ENCODE data around the gene ZNF319. TPM values are rescaled to one million over a fixed set of nuclear protein-coding genes. Genes with fewer than 3 reads are reported as not detected.

The ZNF319 gene
- 4.3 and 10.0 TPM in 2 replicates for total RNA-seq (2014; rRNA removed; shearing (Covaris generic))
- 1.4 and 1.7 TPM in 2 replicates for polyA plus RNA-seq (2016; fragmentation: Nextera tagmentation; extraction: Ambion mirVana)
- long read RNA-seq, partial matches to known transcripts: 0 of 2 reads
- long read RNA-seq, other reads (novel, unspliced or antisense): 2 of 2 reads

GRCh38 chr16:57999971-58000705 lies at the start of gene ZNF319:
Gene ZNF319 (minus strand): TSS chr16:58000672. CDS start chr16:57998265, 2,407 bp downstream.
- Histone ChIP-seq H3K4me3 (peak within 1 kb of the TSS; percentile 95), H3K36me3 (ENCODE audit: insufficient read depth) (peaks cover 7% of the 10 kb centered on the region), H3K27ac (ENCODE audit: low read depth) (peak within 1 kb of the TSS; percentile 74; the same call in 1 of the 2 replicates), H3K79me2 (replicated peaks; ENCODE audit: insufficient read depth) (0 out of 2 replicates have a peak, but pooled peaks cover 6% of the 10 kb centered on the region), H3F3A (replicated peaks; ENCODE audit: low read depth) (peaks cover 7% of the 10 kb centered on the region), H3K9me2 (ENCODE audit: insufficient read depth) (no peaks in the 10 kb centered on the region), H3K4me1 (ENCODE audit: insufficient read depth) (peaks cover 8% of the 10 kb centered on the region), H4K20me1 (replicated peaks; ENCODE audit: insufficient read depth) (peaks cover 3% of the 10 kb centered on the region; the same call in 1 of the 2 replicates), H2AFZ (peak within 1 kb of the TSS; percentile 99), H3K27me3 (ENCODE audit: insufficient read depth) (no peaks in the 10 kb centered on the region), H3K4me2 (peak within 1 kb of the TSS; percentile 98)
- Mint-ChIP-seq H3K9me3 (no peaks in the 10 kb centered on the region; the same call in 2 of the 3 replicates), H3K36me3 (ENCODE audit: low read depth) (peaks cover 36% of the 10 kb centered on the region), H3K27me3 (ENCODE audit: insufficient read depth, low read depth, poor library complexity) (peaks cover 14% of the 10 kb centered on the region), H3K4me1 (peaks cover 22% of the 10 kb centered on the region), H3K4me3 (peak within 1 kb of the TSS; percentile 90), H3K27ac (peak within 1 kb of the TSS; percentile 59; the same call in 1 of the 2 replicates)
- DNase-seq (ENCODE audit: low spot score): peak; percentile 44
- peak; percentile 7 for ATAC-seq
- TF ChIP-seq EZH2phosphoT487 (IDR thresholded peaks at IDR 0.05; ENCODE audit: unreplicated experiment): no peak
- TF ChIP-seq POLR2AphosphoS5 (IDR thresholded peaks at IDR 0.05; ENCODE audit: low read depth): peak; percentile 48; the same call in 1 of the 2 replicates
- no peak for TF ChIP-seq CREB1 (CRISPR knock-in tag; IDR thresholded peaks at IDR 0.05; ENCODE audit: low read depth)

DNA sequence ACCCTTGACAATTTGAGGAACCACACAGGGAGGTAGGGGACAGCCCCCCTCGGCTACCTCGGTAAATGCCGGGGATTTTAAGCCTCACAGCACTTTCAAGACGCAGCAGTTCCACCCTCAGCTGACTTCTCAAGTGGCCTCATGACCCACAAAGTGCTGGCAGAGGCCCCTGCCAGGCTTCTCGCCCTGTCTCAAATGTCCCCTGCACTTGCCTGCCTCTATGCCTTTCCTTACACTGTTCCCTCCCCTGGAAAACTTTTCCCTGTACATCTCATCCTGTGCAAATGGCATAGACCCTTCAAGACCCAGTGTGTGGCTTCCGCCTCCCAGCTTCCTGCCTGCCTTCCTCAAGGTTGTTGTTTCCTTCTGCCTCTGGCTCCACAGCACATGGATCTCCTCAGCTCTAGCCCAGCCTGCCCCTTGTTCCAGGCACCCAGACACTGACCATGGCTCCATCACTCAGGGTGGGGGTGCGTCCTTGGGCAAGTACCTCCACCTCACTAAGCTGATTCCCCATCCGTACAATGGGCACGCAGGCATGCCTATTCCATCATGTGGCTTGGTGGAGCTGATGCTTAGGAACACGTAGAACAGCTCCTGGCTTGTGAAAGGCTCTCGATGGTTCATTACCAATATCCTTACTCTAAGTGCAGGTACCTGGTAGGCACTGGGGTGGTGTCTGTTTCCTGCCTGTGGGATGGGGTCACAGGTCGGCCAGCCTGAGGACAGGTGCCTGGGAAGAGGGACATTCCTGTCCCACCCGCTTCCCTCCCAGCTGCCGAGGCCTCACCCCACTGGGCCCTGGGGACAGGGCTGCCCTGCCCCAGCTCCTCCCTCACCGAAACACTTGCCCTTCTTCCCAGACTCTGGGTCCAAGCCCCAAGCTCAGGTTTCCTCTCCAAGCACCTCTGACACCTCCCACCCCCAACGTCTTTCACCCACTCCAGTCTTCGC lies 49.0 kb upstream of the ZNF319 start:
- H3K9me3 Mint-ChIP-seq: peaks cover 9% of the 10 kb centered on the region; the same call in 2 of the 3 replicates
- Histone ChIP-seq H3K4me3 (no peak overlapping the region), H4K20me1 (replicated peaks; ENCODE audit: insufficient read depth) (no peaks in the 10 kb centered on the region), H3K9me2 (ENCODE audit: insufficient read depth) (no peaks in the 10 kb centered on the region), H3F3A (replicated peaks; ENCODE audit: low read depth) (0 out of 2 replicates have a peak, but pooled peaks cover 2% of the 10 kb centered on the region), H3K36me3 (ENCODE audit: insufficient read depth) (no peaks in the 10 kb centered on the region), H3K27ac (ENCODE audit: low read depth) (no peak overlapping the region), H3K4me2 (no peak overlapping the region), H3K79me2 (replicated peaks; ENCODE audit: insufficient read depth) (no peaks in the 10 kb centered on the region), H3K27me3 (ENCODE audit: insufficient read depth) (no peaks in the 10 kb centered on the region), H3K4me1 (ENCODE audit: insufficient read depth) (peaks cover 15% of the 10 kb centered on the region), H2AFZ (no peak overlapping the region)
- no peak overlapping the region for H3K4me3 Mint-ChIP-seq
- no peak overlapping the region for H3K27ac Mint-ChIP-seq
- 0 out of 3 replicates have a peak, but pooled peaks cover 3% of the 10 kb centered on the region for H3K36me3 Mint-ChIP-seq (ENCODE audit: low read depth)
- H3K4me1 Mint-ChIP-seq: peaks cover 16% of the 10 kb centered on the region
- peaks cover 13% of the 10 kb centered on the region for H3K27me3 Mint-ChIP-seq (ENCODE audit: insufficient read depth, low read depth, poor library complexity)
- ATAC-seq (no peak), DNase-seq (ENCODE audit: low spot score) (no peak)
- no peak for TF ChIP-seq POLR2AphosphoS5 (IDR thresholded peaks at IDR 0.05; ENCODE audit: low read depth)

GRCh38 chr16:58048494-58049231 lies 48.2 kb upstream of the ZNF319 start:
- Histone ChIP-seq H3K79me2 (replicated peaks; ENCODE audit: insufficient read depth) (no peaks in the 10 kb centered on the region), H3K9me2 (ENCODE audit: insufficient read depth) (no peaks in the 10 kb centered on the region), H3F3A (replicated peaks; ENCODE audit: low read depth) (0 out of 2 replicates have a peak, but pooled peaks cover 2% of the 10 kb centered on the region), H3K27me3 (ENCODE audit: insufficient read depth) (no peaks in the 10 kb centered on the region), H3K27ac (ENCODE audit: low read depth) (no peak overlapping the region), H3K4me1 (ENCODE audit: insufficient read depth) (peaks cover 15% of the 10 kb centered on the region), H4K20me1 (replicated peaks; ENCODE audit: insufficient read depth) (no peaks in the 10 kb centered on the region), H3K4me3 (no peak overlapping the region), H2AFZ (no peak overlapping the region), H3K4me2 (no peak overlapping the region), H3K36me3 (ENCODE audit: insufficient read depth) (no peaks in the 10 kb centered on the region)
- no peak for ATAC-seq
- H3K27ac Mint-ChIP-seq: peak overlapping the region; percentile 72; the same call in 1 of the 2 replicates
- H3K36me3 Mint-ChIP-seq (ENCODE audit: low read depth): peaks cover 8% of the 10 kb centered on the region; the same call in 1 of the 3 replicates
- H3K27me3 Mint-ChIP-seq (ENCODE audit: insufficient read depth, low read depth, poor library complexity): peaks cover 13% of the 10 kb centered on the region
- peaks cover 16% of the 10 kb centered on the region for H3K4me1 Mint-ChIP-seq
- H3K9me3 Mint-ChIP-seq: peaks cover 9% of the 10 kb centered on the region; the same call in 2 of the 3 replicates
- no peak for DNase-seq (ENCODE audit: low spot score)
- no peak overlapping the region; the same call in 2 of the 3 replicates for H3K4me3 Mint-ChIP-seq
- TF ChIP-seq EZH2 (IDR thresholded peaks at IDR 0.05; ENCODE audit: low read depth, unreplicated experiment) (no peak), REST (IDR thresholded peaks at IDR 0.05; ENCODE audit: unreplicated experiment) (no peak), NANOG (IDR thresholded peaks at IDR 0.05; ENCODE audit: borderline replicate concordance) (no peak)
- TF ChIP-seq, protein P1, sequence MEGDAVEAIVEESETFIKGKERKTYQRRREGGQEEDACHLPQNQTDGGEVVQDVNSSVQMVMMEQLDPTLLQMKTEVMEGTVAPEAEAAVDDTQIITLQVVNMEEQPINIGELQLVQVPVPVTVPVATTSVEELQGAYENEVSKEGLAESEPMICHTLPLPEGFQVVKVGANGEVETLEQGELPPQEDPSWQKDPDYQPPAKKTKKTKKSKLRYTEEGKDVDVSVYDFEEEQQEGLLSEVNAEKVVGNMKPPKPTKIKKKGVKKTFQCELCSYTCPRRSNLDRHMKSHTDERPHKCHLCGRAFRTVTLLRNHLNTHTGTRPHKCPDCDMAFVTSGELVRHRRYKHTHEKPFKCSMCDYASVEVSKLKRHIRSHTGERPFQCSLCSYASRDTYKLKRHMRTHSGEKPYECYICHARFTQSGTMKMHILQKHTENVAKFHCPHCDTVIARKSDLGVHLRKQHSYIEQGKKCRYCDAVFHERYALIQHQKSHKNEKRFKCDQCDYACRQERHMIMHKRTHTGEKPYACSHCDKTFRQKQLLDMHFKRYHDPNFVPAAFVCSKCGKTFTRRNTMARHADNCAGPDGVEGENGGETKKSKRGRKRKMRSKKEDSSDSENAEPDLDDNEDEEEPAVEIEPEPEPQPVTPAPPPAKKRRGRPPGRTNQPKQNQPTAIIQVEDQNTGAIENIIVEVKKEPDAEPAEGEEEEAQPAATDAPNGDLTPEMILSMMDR (conservative IDR thresholded peaks at IDR 0.05; ENCODE audit: low read depth in 2 of 2): no peak
